Right lobe of liver (tissue), 4 donors: ENCODE measurements around the gene SASH1.

ENCODE experiments used
- CTCF ChIP-seq, 4 donors: fragments of 200-600 bp in 3 of 4; fragments of 450-650 bp in 1 of 4; IDR thresholded peaks; one replicate each; pipeline versions ENCODE4 v1.5.1 to v1.8.0; 2016 to 2022; ENCODE audit warnings: antibody characterized with exemption in 4 of 4, mild to moderate bottlenecking in 2 of 4
- POLR2A ChIP-seq: fragments of 450-650 bp; IDR thresholded peaks from one replicate; pipeline ENCODE4 v1.6.1; 2017; ENCODE audit warnings: antibody characterized with exemption, mild to moderate bottlenecking
- donor health status: DM: no; HTN: no; CAD: no.
- donor health status: DM: no; HTN: no; CAD: no.
- donor health status: DM: no; HTN: yes; CAD: no.

GRCh38 chr6:148530394-148530953 is 187.8 kb downstream of the SASH1 start:
- TF ChIP-seq CTCF (IDR thresholded peaks at IDR 0.05) = no peak
- no peak for TF ChIP-seq POLR2A
